GM19239 (cell line): ENCODE results near the gene PRR20D.
"Not testable (repeated sequence)": the region's sequence is repeated elsewhere in the genome, so short reads cannot be mapped to it uniquely, and the experiment has no call there.

ENCODE experiments used
- DNase-seq: peaks from one replicate; pipeline ENCODE4 v3.0.0; 2011; ENCODE audit warnings: low spot score; ENCODE audit not compliant: insufficient read length
- FAIRE-seq: peaks from 2 replicates; lab custom pipeline; 2011; peaks lifted over from hg19 to GRCh38; lab: Jason Lieb, UNC

Gene PRR20D

DNA sequence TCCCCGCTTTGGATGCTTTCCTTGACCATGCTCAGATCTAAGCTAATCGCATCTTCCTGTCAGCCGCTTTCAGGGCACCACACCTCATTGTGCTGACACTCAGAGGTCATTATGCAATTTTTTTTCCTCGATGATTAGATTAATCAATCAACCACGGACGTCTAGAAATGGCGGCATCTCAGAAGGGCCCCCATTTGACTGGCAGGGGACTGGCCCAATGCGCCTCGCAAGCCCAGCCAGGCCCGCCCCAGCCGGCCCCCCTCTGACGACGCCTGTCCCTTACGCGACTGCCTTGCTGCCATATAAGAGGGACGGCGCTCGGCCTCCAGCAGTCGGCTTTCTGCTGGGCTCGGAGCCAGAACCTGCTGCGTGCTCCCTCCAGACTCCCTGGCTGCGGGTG is at the start of gene PRR20D:
PRR20D (plus strand) TSS at position 301 of the 400 bp plus-strand sequence. CDS start 387 bp downstream, outside the sequence.
- FAIRE-seq, DNase-seq: not testable (repeated sequence)

DNA sequence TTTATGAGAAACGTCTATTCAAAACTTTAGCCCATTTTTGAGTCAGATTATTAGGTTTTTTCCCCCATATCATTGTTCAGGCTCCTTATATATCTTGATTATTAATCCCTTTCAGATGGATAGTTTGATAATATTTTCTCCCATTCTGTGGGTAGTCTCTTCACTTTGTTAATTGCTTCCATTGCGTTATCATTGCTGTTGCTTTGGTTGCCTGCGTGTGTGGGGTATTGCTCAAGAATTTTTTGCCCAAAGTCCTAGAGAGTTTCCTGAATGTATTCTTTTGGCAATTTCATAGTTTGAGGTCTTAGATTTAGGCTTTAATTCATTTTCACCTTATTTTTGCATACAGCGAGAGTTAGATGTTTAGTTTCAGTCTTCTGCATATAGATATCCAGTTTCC is 45.5 kb upstream of the PRR20D start:
- DNase-seq (no peak), FAIRE-seq (no peak)

DNA sequence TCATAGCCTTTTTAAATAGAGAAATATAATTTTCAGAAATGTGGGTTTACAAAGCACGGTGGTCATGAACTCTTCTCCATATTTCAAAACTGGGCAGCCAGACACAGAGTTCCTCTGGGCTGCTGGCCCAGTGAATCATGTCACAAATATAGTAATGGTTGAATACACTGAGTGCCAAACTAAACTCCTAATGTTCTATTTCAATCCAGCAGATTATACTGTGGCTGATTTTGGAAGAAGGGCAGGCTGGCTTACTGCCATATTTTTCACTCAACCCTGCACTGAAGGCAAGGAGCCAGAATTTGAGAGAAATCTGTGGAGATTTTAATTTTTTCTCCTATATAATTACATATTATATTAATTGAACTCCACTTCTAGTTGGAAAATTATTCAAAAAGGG is 36.8 kb upstream of the PRR20D start:
- no peak for FAIRE-seq
- DNase-seq = no peak

DNA sequence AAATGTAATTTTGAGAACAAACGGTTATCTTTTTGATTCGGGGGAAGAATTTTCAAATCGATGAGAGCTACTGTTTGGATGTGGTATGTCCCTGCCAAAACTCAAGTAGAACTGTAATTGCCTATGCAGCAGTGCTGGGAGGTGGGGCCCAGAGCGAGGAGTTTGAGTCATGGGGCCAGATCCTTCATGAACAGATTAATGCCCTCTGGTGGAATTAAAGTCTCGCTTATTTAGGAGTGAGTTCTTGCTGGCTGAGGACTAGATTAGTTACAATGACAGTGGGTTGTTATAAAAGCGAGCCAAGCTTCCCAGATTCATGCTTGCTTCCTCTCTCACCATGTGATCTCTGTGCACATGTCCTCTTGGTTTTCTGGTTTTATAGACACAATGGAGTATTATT is 31.5 kb upstream of the PRR20D start:
- DNase-seq = no peak
- FAIRE-seq = no peak

DNA sequence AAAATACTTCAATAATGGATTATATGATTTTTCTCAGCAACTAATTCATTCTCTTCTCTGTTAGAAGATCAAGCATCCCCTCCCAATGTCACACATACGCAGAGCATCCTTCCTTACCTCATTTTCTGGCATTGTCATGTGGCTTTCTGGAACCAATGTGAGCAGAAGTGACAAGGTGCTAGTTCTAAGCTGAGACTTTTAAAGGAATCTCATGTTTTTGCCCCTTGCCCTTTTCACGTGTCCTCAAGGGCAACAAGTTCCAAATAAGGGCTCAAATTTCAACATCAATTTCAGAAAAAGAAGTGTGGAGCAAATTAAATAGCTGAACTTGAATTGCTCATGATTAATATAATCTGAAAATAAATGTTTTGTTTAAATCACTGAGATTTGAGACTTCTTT is 24.3 kb upstream of the PRR20D start:
- DNase-seq (no peak), FAIRE-seq (no peak)

DNA sequence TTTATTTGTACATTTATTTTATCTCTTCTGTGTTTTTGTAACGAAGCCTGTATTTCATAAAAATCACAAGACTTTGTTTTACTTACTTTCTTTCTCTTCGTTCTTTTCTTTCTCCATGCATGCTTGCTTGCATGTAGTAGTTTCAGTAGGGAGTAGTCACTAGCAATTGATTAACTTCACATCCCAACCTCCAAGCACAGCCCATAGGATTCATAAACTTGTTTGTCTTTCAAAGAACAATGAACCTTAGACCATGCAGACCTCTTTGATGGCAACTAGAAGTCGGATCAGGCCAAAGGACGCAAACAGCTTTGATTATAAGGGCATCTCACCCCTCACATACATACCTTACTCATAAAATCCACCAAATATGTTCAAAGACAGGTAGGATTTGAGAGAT is 22.8 kb upstream of the PRR20D start:
- FAIRE-seq (no peak), DNase-seq (no peak)

DNA sequence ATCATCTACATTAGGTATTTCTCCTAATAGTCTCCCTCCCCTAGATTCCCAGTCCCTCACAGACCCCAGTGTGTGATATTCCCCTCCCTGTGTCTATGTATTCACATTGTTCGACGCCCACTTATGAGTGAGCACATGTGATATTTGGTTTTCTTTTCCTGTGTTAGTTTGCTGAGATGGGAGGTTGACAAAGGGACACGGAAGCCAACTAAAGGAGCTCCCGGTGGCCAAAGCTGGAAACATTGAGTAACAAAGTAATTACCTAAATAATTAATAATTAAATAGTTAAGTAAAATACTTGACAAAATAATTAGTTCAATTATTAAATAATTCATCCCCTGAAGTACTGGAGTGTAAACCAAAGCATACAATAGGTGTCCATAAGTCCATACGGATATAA is 21.4 kb upstream of the PRR20D start:
- FAIRE-seq = no peak
- no peak for DNase-seq

DNA sequence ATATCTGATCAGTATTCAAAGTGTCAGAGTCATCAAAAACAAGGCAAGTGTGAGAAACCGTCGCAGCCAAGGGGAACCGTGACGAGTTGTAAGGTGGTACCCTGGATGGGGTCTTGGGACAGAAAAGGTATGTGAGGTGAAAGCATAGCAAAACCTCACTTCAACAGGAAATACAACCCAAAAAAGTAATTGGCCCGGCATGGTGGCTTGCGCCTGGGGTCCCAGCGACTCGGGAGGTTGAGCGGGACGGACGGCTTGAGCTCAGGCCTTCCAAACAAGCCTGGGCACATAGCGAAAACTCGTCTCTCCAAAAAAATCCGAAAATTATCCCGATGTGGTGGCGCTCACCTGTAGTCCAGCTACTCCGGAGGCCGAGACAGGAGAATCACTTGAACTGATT is 20.7 kb upstream of the PRR20D start:
- not testable (repeated sequence) for DNase-seq

DNA sequence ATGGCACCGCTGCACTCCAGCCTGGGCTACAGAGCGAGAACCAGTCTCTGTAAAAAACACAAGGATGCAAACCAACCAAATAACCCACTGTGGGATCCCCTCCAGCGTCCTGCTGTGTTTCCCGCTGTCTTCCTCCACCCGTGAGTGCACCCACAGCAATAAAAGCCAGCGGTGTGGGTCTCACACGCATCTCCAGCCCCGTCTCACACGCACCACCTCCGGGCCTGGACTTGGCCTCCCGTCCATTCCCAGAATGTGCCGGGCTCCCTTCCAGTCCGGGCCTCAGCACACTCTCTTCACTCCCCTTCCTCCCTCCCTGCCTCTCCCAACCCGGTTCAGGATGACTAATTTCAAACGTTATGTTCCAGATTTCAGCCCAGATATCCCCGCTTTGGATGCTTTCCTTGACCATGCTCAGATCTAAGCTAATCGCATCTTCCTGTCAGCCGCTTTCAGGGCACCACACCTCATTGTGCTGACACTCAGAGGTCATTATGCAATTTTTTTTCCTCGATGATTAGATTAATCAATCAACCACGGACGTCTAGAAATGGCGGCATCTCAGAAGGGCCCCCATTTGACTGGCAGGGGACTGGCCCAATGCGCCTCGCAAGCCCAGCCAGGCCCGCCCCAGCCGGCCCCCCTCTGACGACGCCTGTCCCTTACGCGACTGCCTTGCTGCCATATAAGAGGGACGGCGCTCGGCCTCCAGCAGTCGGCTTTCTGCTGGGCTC is 20.0 kb upstream of the PRR20D start, which contains the start of gene PRR20A:
PRR20A (plus strand) TSS at position 684 of the 734 bp plus-strand sequence. CDS start 387 bp downstream, outside the sequence.
- FAIRE-seq, DNase-seq: not testable (repeated sequence)

More for the DNA sequence above, 20.7 kb upstream of the PRR20D start:
- FAIRE-seq = not testable (repeated sequence)

DNA sequence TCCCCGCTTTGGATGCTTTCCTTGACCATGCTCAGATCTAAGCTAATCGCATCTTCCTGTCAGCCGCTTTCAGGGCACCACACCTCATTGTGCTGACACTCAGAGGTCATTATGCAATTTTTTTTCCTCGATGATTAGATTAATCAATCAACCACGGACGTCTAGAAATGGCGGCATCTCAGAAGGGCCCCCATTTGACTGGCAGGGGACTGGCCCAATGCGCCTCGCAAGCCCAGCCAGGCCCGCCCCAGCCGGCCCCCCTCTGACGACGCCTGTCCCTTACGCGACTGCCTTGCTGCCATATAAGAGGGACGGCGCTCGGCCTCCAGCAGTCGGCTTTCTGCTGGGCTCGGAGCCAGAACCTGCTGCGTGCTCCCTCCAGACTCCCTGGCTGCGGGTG is 13.2 kb upstream of the PRR20D start, which contains the start of gene PRR20B:
PRR20B (plus strand) TSS at position 301 of the 400 bp plus-strand sequence. CDS start 387 bp downstream, outside the sequence.
- not testable (repeated sequence) for DNase-seq, FAIRE-seq

DNA sequence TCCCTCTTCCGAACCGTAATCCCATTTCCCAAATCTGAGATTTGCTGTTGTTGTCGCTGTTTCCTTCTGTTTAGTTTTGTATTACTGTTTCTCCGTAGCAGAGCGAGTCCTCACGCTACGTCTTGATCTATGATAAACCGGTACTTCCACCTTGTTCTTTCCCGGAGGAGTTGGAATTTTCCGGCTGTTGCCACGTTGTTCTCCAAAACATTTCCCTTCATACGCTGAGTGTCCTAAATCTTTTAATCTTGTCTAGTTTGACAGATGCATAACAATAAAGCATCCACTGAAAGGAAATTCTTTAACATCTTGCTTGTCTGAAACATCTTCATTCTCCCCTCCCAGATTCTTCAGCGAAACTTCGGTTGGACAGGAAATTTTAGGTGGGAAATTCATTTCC is 12.3 kb upstream of the PRR20D start:
- not testable (repeated sequence) for DNase-seq, FAIRE-seq

DNA sequence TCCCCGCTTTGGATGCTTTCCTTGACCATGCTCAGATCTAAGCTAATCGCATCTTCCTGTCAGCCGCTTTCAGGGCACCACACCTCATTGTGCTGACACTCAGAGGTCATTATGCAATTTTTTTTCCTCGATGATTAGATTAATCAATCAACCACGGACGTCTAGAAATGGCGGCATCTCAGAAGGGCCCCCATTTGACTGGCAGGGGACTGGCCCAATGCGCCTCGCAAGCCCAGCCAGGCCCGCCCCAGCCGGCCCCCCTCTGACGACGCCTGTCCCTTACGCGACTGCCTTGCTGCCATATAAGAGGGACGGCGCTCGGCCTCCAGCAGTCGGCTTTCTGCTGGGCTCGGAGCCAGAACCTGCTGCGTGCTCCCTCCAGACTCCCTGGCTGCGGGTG is 6.7 kb upstream of the PRR20D start, which contains the start of gene PRR20C:
PRR20C (plus strand) TSS at position 301 of the 400 bp plus-strand sequence. CDS start 387 bp downstream, outside the sequence.
- not testable (repeated sequence) for FAIRE-seq, DNase-seq

DNA sequence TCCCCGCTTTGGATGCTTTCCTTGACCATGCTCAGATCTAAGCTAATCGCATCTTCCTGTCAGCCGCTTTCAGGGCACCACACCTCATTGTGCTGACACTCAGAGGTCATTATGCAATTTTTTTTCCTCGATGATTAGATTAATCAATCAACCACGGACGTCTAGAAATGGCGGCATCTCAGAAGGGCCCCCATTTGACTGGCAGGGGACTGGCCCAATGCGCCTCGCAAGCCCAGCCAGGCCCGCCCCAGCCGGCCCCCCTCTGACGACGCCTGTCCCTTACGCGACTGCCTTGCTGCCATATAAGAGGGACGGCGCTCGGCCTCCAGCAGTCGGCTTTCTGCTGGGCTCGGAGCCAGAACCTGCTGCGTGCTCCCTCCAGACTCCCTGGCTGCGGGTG is 6.5 kb downstream of the PRR20D start, which contains the start of gene PRR20E:
PRR20E (plus strand) TSS at position 301 of the 400 bp plus-strand sequence. CDS start 387 bp downstream, outside the sequence.
- DNase-seq, FAIRE-seq: not testable (repeated sequence)

DNA sequence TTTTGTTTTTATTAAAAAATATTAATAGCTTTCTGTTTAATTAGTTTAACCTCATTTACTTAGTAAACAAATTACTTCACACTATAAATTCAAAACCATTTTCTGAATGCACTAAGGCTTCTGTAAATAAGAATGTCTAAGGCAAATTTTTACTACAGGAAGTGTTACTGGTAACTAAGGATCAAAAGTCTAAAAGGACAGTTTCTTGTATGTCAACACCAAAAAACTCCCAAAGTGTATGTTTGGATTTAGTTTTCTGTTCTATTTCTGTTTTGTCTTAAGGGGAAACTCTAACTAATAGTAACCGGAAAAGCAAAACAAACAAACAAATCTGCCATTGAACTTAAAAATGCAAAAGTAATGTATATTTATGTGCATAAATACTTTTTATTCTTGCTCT is 31.2 kb downstream of the PRR20D start:
- FAIRE-seq (no peak), DNase-seq (no peak)

DNA sequence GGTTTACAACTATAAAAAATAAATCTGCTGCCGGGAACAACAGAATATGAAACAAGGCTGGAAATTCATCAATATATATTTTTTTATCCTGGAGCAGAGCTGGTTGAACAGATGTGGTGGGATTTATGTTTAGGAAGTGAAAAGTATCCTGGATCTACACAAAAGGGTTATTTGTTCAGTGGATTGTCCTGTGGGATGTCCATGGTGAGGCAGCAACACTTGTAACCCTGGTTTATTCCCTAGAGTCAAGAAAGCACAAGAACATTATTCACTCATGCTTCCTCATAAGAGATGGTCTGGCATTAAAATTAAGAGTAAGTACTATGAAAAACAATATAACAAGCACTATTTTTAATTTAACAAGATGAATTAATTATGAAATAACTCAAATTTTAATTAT is 52.6 kb downstream of the PRR20D start:
- no peak for FAIRE-seq
- DNase-seq = no peak
